Measurements from ENCODE around the gene GRIK4.

The GRIK4 gene

GRCh38 chr11:120649316-120649715, 137.8 kb downstream of the GRIK4 start:
- no peak overlapping the region for H2AFZ ChIP-seq (ENCODE audit: low read length)
- H3K27ac ChIP-seq (ENCODE audit: low read depth, low read length, poor library complexity, severe bottlenecking), result no peak overlapping the region
- no peaks in the 10 kb centered on the region for H3K36me3 ChIP-seq (ENCODE audit: insufficient read depth, low read length)
- H3K27me3 ChIP-seq (ENCODE audit: insufficient read depth, low read length), result no peaks in the 10 kb centered on the region
- no peak for TF ChIP-seq CTCF (IDR thresholded peaks at IDR 0.05; ENCODE audit: low read length)
- TF ChIP-seq EZH2 (IDR thresholded peaks at IDR 0.05; ENCODE audit: borderline replicate concordance, low read length), result no peak
- H3K4me1 ChIP-seq (ENCODE audit: insufficient read depth, low read length, severe bottlenecking), result no peaks in the 10 kb centered on the region
- no peak overlapping the region for H3K9ac ChIP-seq (ENCODE audit: low read length)
- no peaks in the 10 kb centered on the region for H3K9me3 ChIP-seq (ENCODE audit: low read length)
- H3K79me2 ChIP-seq (ENCODE audit: insufficient read depth, low read length), result no peaks in the 10 kb centered on the region
- no peaks in the 10 kb centered on the region for H3F3A ChIP-seq (ENCODE audit: insufficient read depth, low read length)
- H3K4me2 ChIP-seq (ENCODE audit: low read length), result no peak overlapping the region
- no peak overlapping the region for H3K4me3 ChIP-seq (ENCODE audit: low read depth, low read length, poor library complexity, severe bottlenecking)
- H4K20me1 ChIP-seq (ENCODE audit: insufficient read depth, low read length), result no peaks in the 10 kb centered on the region
- H3K9me2 ChIP-seq (ENCODE audit: low read depth, low read length), result no peaks in the 10 kb centered on the region

GRCh38 chr11:120651396-120651795, 139.8 kb downstream of the GRIK4 start:
- H2AFZ ChIP-seq (ENCODE audit: low read length), result no peak overlapping the region
- H3K4me1 ChIP-seq (ENCODE audit: insufficient read depth, low read length, severe bottlenecking), result no peaks in the 10 kb centered on the region
- no peaks in the 10 kb centered on the region for H3K27me3 ChIP-seq (ENCODE audit: insufficient read depth, low read length)
- no peak for TF ChIP-seq CTCF (IDR thresholded peaks at IDR 0.05; ENCODE audit: low read length)
- H4K20me1 ChIP-seq (ENCODE audit: insufficient read depth, low read length), result no peaks in the 10 kb centered on the region
- H3K36me3 ChIP-seq (ENCODE audit: insufficient read depth, low read length), result no peaks in the 10 kb centered on the region
- H3K27ac ChIP-seq (ENCODE audit: low read depth, low read length, poor library complexity, severe bottlenecking), result no peak overlapping the region
- no peaks in the 10 kb centered on the region for H3K9me3 ChIP-seq (ENCODE audit: low read length)
- H3K9ac ChIP-seq (ENCODE audit: low read length), result no peak overlapping the region
- H3K9me2 ChIP-seq (ENCODE audit: low read depth, low read length), result no peaks in the 10 kb centered on the region
- H3K4me3 ChIP-seq (ENCODE audit: low read depth, low read length, poor library complexity, severe bottlenecking), result no peak overlapping the region
- no peak overlapping the region for H3K4me2 ChIP-seq (ENCODE audit: low read length)
- no peaks in the 10 kb centered on the region for H3K79me2 ChIP-seq (ENCODE audit: insufficient read depth, low read length)
- H3F3A ChIP-seq (ENCODE audit: insufficient read depth, low read length), result no peaks in the 10 kb centered on the region

GRCh38 chr11:120651836-120652235, 140.3 kb downstream of the GRIK4 start:
- H3K9me2 ChIP-seq (ENCODE audit: low read depth, low read length), result no peaks in the 10 kb centered on the region
- H3K4me3 ChIP-seq (ENCODE audit: low read depth, low read length, poor library complexity, severe bottlenecking), result no peak overlapping the region
- no peaks in the 10 kb centered on the region for H3K27me3 ChIP-seq (ENCODE audit: insufficient read depth, low read length)
- H3K27ac ChIP-seq (ENCODE audit: low read depth, low read length, poor library complexity, severe bottlenecking), result no peak overlapping the region
- no peak overlapping the region for H3K4me2 ChIP-seq (ENCODE audit: low read length)
- H3K36me3 ChIP-seq (ENCODE audit: insufficient read depth, low read length), result no peaks in the 10 kb centered on the region
- TF ChIP-seq CTCF (IDR thresholded peaks at IDR 0.05; ENCODE audit: low read length) (no peak), EZH2 (IDR thresholded peaks at IDR 0.05; ENCODE audit: borderline replicate concordance, low read length) (no peak)
- H3K9me3 ChIP-seq (ENCODE audit: low read length), result no peaks in the 10 kb centered on the region
- H4K20me1 ChIP-seq (ENCODE audit: insufficient read depth, low read length), result no peaks in the 10 kb centered on the region
- H3K79me2 ChIP-seq (ENCODE audit: insufficient read depth, low read length), result no peaks in the 10 kb centered on the region
- no peak overlapping the region for H3K9ac ChIP-seq (ENCODE audit: low read length)
- H3F3A ChIP-seq (ENCODE audit: insufficient read depth, low read length), result no peaks in the 10 kb centered on the region
- H2AFZ ChIP-seq (ENCODE audit: low read length), result no peak overlapping the region
- no peaks in the 10 kb centered on the region for H3K4me1 ChIP-seq (ENCODE audit: insufficient read depth, low read length, severe bottlenecking)

Measured in OCI-LY1 (cell line).